Measurements from ENCODE around the gene MMGT1. TPM values are rescaled to one million over a fixed set of nuclear protein-coding genes. Genes with fewer than 3 reads are reported as not detected.
"Not testable (repeated sequence)": the region's sequence is repeated elsewhere in the genome, so short reads cannot be mapped to it uniquely, and the experiment has no call there.

Gene MMGT1
- total RNA-seq, 1 donor from 2014 or later = 34.3 TPM

DNA sequence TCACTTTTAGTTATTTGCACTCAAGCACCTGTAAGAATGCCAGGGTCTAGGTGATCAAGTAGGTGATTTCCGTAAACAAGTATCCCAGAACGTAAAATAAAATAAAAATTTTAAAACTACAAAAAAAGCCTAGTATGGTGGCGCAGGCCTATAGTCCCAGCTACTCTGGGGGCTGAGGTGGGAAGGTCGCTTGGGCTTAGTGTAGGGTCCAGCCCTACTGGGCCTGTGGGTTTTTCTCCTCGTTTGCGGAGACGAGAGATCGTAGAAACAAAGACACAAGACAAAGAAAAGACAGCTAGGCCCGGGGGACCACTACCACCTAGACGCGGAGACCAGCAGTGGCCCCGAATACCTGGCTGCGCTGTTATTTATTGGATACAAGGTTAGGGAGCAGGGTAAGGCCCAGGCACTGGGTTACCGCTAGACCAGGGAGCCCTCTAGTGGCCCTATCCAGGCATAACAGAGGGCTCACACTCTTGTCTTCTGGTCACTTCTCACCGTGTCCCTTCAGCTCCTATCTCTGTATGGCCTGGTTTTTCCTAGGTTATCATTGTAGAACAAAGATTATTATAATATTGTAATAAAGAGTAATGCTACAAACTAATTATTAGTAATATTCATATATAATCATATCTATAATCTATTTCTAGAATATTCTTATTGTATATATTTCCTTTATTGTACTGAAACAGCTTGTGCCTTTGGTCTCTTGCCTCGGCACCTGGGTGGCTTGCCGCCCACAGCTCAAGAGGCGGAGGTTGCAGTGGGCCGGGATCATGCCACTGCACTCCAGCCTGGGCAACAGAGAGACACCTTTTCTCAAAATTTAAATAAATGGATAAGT, 41.9 kb downstream of the MMGT1 start:
- no peak overlapping the region for H3K4me3 Mint-ChIP-seq (ENCODE audit: unreplicated experiment)
- no peaks in the 10 kb centered on the region for H3K4me1 Mint-ChIP-seq (ENCODE audit: low read depth, unreplicated experiment)
- no peak overlapping the region for H3K27ac Mint-ChIP-seq (ENCODE audit: unreplicated experiment)
- H3K9me3 Mint-ChIP-seq (ENCODE audit: unreplicated experiment) = no peaks in the 10 kb centered on the region
- DNase-seq = peak; percentile 66
- peaks cover 2% of the 10 kb centered on the region for H3K27me3 Mint-ChIP-seq (ENCODE audit: unreplicated experiment)
- TF ChIP-seq, protein P1, sequence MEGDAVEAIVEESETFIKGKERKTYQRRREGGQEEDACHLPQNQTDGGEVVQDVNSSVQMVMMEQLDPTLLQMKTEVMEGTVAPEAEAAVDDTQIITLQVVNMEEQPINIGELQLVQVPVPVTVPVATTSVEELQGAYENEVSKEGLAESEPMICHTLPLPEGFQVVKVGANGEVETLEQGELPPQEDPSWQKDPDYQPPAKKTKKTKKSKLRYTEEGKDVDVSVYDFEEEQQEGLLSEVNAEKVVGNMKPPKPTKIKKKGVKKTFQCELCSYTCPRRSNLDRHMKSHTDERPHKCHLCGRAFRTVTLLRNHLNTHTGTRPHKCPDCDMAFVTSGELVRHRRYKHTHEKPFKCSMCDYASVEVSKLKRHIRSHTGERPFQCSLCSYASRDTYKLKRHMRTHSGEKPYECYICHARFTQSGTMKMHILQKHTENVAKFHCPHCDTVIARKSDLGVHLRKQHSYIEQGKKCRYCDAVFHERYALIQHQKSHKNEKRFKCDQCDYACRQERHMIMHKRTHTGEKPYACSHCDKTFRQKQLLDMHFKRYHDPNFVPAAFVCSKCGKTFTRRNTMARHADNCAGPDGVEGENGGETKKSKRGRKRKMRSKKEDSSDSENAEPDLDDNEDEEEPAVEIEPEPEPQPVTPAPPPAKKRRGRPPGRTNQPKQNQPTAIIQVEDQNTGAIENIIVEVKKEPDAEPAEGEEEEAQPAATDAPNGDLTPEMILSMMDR (IDR thresholded peaks at IDR 0.05; ENCODE audit: partially characterized antibody, unreplicated experiment) = peak; percentile 60
- no peaks in the 10 kb centered on the region for H3K36me3 Mint-ChIP-seq (ENCODE audit: unreplicated experiment)

DNA sequence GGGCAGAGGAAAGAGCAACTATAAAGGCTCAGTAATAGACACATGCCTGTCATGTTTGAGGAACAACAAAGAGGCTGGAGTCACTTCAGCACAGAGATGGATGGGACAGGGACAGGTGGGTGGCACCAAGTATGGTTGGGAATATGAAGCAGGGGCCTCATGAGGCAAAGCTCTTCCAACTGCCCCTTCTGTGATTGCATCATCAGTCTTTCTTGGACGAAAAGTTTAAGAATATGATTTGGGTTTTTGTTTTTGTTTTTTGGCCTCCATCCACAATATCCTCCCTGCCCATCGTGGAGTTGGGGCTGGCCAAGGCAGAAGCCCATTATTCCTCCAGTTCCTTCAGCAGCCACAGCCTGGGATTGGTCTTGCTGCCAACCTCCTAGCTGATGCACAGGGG, 45.9 kb downstream of the MMGT1 start:
- Mint-ChIP-seq H3K27ac (ENCODE audit: unreplicated experiment) (no peak overlapping the region), H3K4me1 (ENCODE audit: low read depth, unreplicated experiment) (no peaks in the 10 kb centered on the region), H3K36me3 (ENCODE audit: unreplicated experiment) (no peaks in the 10 kb centered on the region), H3K4me3 (ENCODE audit: unreplicated experiment) (no peak overlapping the region), H3K9me3 (ENCODE audit: unreplicated experiment) (no peaks in the 10 kb centered on the region), H3K27me3 (ENCODE audit: unreplicated experiment) (peaks cover 2% of the 10 kb centered on the region)
- TF ChIP-seq, protein P1 (IDR thresholded peaks at IDR 0.05; ENCODE audit: partially characterized antibody, unreplicated experiment) = no peak
- DNase-seq = no peak

DNA sequence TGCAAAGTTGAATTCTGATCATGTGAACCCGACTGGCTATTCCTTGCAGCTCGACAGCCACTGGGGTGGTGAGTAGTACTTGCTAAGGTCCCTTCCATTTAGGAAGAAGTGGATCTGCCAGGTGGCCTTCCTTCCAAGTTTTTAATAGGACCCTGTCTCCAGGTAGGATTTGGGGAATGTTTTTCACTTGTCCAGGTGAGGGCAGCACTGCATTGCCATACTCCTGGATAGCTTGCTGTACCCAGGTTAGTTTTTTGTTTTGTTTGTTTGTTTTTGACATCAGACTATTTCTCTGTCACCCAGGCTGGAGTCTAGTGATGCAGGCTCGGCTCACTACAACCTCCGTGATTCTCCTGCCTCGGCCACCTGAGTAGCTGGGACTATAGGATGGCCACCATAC, 50.4 kb downstream of the MMGT1 start:
- Mint-ChIP-seq H3K9me3 (ENCODE audit: unreplicated experiment) (no peaks in the 10 kb centered on the region), H3K27ac (ENCODE audit: unreplicated experiment) (no peak overlapping the region), H3K27me3 (ENCODE audit: unreplicated experiment) (no peaks in the 10 kb centered on the region), H3K4me3 (ENCODE audit: unreplicated experiment) (no peak overlapping the region), H3K36me3 (ENCODE audit: unreplicated experiment) (no peaks in the 10 kb centered on the region), H3K4me1 (ENCODE audit: low read depth, unreplicated experiment) (no peaks in the 10 kb centered on the region)
- TF ChIP-seq, protein P1 (IDR thresholded peaks at IDR 0.05; ENCODE audit: partially characterized antibody, unreplicated experiment) = no peak
- no peak for DNase-seq

DNA sequence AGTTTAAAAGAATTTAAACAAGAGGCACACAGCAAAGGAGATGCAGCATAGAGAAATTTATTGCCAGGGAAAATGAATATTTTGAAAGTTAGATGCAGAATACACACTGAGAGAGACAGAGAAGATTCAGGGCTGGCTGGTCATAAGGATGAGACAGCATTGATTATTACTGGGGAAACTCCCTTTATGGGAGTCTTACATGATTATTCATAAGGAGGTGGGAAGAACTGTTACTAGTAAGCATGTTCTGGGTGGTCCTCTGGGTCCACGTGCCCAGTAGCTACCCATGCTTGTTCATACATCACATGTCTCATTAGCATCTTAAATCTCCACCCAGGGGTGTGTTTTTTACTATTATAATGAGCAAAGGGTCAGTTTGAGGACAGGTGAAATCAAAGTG, 53.3 kb downstream of the MMGT1 start:
- not testable (repeated sequence) for H3K36me3 Mint-ChIP-seq (ENCODE audit: unreplicated experiment); H3K9me3 Mint-ChIP-seq (ENCODE audit: unreplicated experiment); H3K27me3 Mint-ChIP-seq (ENCODE audit: unreplicated experiment); DNase-seq; H3K27ac Mint-ChIP-seq (ENCODE audit: unreplicated experiment); H3K4me3 Mint-ChIP-seq (ENCODE audit: unreplicated experiment); H3K4me1 Mint-ChIP-seq (ENCODE audit: low read depth, unreplicated experiment)

DNA sequence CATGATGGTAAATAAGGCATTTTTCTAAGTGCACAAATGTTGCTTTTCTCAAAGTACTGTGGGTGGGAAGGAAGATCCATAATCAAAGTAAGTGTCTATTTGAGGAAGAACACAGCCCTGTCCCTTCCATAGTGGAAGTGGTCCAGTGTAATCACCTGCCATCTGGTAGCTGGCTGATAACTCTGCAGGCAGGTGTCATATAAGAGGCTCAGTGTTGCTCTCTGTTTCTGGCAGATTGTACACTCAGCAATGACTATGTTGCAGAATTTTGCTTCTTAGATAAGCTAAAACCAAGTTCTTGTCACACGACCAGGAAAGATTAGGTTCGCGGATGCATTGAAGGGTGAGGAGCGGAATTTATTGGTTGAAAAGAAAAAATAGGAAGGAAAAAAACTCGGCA, 59.4 kb downstream of the MMGT1 start:
- Mint-ChIP-seq H3K27me3 (ENCODE audit: unreplicated experiment) (no peaks in the 10 kb centered on the region), H3K9me3 (ENCODE audit: unreplicated experiment) (no peaks in the 10 kb centered on the region), H3K36me3 (ENCODE audit: unreplicated experiment) (no peaks in the 10 kb centered on the region), H3K27ac (ENCODE audit: unreplicated experiment) (no peak overlapping the region), H3K4me3 (ENCODE audit: unreplicated experiment) (no peak overlapping the region), H3K4me1 (ENCODE audit: low read depth, unreplicated experiment) (no peaks in the 10 kb centered on the region)
- TF ChIP-seq, protein P1 (IDR thresholded peaks at IDR 0.05; ENCODE audit: partially characterized antibody, unreplicated experiment) = no peak
- DNase-seq = no peak

Other genes with a start within 250 kb of the MMGT1 start
- gene CT45A3, start 205.8 kb downstream of the MMGT1 start, total RNA-seq (ENCODE audit: unreplicated experiment) = not detected
- not detected for gene CT45A5, start 188.5 kb downstream of the MMGT1 start, total RNA-seq (ENCODE audit: unreplicated experiment)
- gene CT45A6, start 171.2 kb downstream of the MMGT1 start, total RNA-seq (ENCODE audit: unreplicated experiment) = not detected
- gene CT45A2, start 154.0 kb downstream of the MMGT1 start, total RNA-seq (ENCODE audit: unreplicated experiment) = not detected
- not detected for gene CT45A7, start 136.7 kb downstream of the MMGT1 start, total RNA-seq (ENCODE audit: unreplicated experiment)
- not detected for gene CT45A8, start 119.5 kb downstream of the MMGT1 start, total RNA-seq (ENCODE audit: unreplicated experiment)
- gene CT45A9, start 102.2 kb downstream of the MMGT1 start, total RNA-seq (ENCODE audit: unreplicated experiment) = not detected
- gene CT45A10, start 80.5 kb downstream of the MMGT1 start, total RNA-seq (ENCODE audit: unreplicated experiment) = not detected
- not detected for gene SAGE1, start 80.3 kb downstream of the MMGT1 start, total RNA-seq (ENCODE audit: unreplicated experiment)
- 15.5 TPM for gene SLC9A6, start 11.4 kb upstream of the MMGT1 start, total RNA-seq (ENCODE audit: unreplicated experiment)
- 161 TPM for gene FHL1, start 173.5 kb upstream of the MMGT1 start, total RNA-seq (ENCODE audit: unreplicated experiment)

All from glutamatergic neuron (in vitro differentiated cells).